SK-N-SH (cell line): ENCODE data around the gene SLC2A11. TPM values are rescaled to one million over a fixed set of nuclear protein-coding genes. Genes with fewer than 3 reads are reported as not detected.

Source experiments
- CTCF ChIA-PET: fragments of 300-600, 350-600 bp; formaldehyde crosslinking; extraction: SDS; loops from one replicate; lab custom pipeline; 2021; lab: Yijun Ruan, JAX
- POLR2A ChIA-PET: fragments of 350-600 bp; sonication (Branson Sonifier 250); formaldehyde crosslinking; extraction: SDS; loops from one replicate; lab custom pipeline; 2020; ENCODE audit warnings: antibody characterized with exemption, inconsistent platforms; lab: Yijun Ruan, JAX
- DNase-seq: peaks from one replicate; pipeline ENCODE4 v3.0.0; 2012
- H2AFZ ChIP-seq: fragments of 200-600 bp; sonication (generic); 2 replicates; pipeline ENCODE4 v1.8.1; 2016; ENCODE audit warnings: antibody characterized with exemption, mild to moderate bottlenecking, low read depth
- H3F3A ChIP-seq: fragments of 200-600 bp; sonication (generic); replicated peaks from 2 replicates; pipeline ENCODE3; 2016; ENCODE audit warnings: antibody characterized with exemption, mild to moderate bottlenecking; ENCODE audit not compliant: insufficient read depth
- H3K27ac ChIP-seq, 2 experiments: fragments of 200-500 bp in 1 of 2; fragments of 200-600 bp in 1 of 2; sonication (Bioruptor generic) in 1 of 2; sonication (generic), shearing (Covaris generic) in 1 of 2; 2 replicates each; pipeline versions ENCODE4 v1.5.1 to v1.6.1; 2014 to 2016; ENCODE audit warnings: low read depth in 2 of 2, inconsistent platforms in 1 of 2, low read length in 1 of 2, mild to moderate bottlenecking in 1 of 2, mixed read lengths in 1 of 2
- H3K27me3 ChIP-seq: fragments of 200-600 bp; sonication (generic), shearing (Covaris generic); 2 replicates; pipeline ENCODE4 v1.6.1; 2016; ENCODE audit warnings: mixed run types; ENCODE audit not compliant: insufficient read depth
- H3K36me3 ChIP-seq, 2 experiments: fragments of 200-500 bp in 1 of 2; fragments of 200-600 bp in 1 of 2; sonication (Bioruptor generic) in 1 of 2; sonication (generic) in 1 of 2; replicated peaks in 1 of 2; 2 replicates each; pipeline versions ENCODE3 to v1.5.1; 2014 to 2016; ENCODE audit warnings: low read length in 1 of 2, mild to moderate bottlenecking in 1 of 2; ENCODE audit not compliant: insufficient read depth in 2 of 2, control insufficient read depth in 1 of 2
- H3K4me1 ChIP-seq, 2 experiments: fragments of 200-500 bp in 1 of 2; fragments of 200-600 bp in 1 of 2; sonication (Bioruptor generic) in 1 of 2; sonication (generic), shearing (Covaris generic) in 1 of 2; 2 replicates each; pipeline versions ENCODE4 v1.5.1 to v1.6.1; 2014 to 2016; ENCODE audit warnings: low read depth in 1 of 2, low read length in 1 of 2, mixed run types in 1 of 2; ENCODE audit not compliant: insufficient read depth in 2 of 2, control insufficient read depth in 1 of 2
- H3K4me2 ChIP-seq: fragments of 200-600 bp; sonication (generic), shearing (Covaris generic); 2 replicates; pipeline ENCODE4 v1.6.1; 2017; ENCODE audit warnings: mixed run types
- H3K4me3 ChIP-seq, 2 experiments: fragments of 200-500 bp in 1 of 2; fragments of 200-600 bp in 1 of 2; sonication (Bioruptor generic) in 1 of 2; sonication (generic), shearing (Covaris generic) in 1 of 2; 2 replicates each; pipeline versions ENCODE4 v1.5.1 to v1.8.1; 2014 to 2016; ENCODE audit warnings: low read depth in 2 of 2, inconsistent platforms in 1 of 2, low read length in 1 of 2, mild to moderate bottlenecking in 1 of 2, mixed read lengths in 1 of 2, moderate library complexity in 1 of 2
- H3K79me2 ChIP-seq: fragments of 200-600 bp; sonication (generic); 2 replicates; pipeline ENCODE4 v1.8.1; 2017; ENCODE audit warnings: mild to moderate bottlenecking; ENCODE audit not compliant: insufficient read depth
- H3K9ac ChIP-seq: fragments of 200-600 bp; sonication (generic); 2 replicates; pipeline ENCODE4 v1.6.1; 2017; ENCODE audit warnings: mixed run types
- H3K9me2 ChIP-seq: fragments of 200-600 bp; sonication (generic); 2 replicates; pipeline ENCODE4 v1.6.1; 2017; ENCODE audit warnings: mixed run types
- H3K9me3 ChIP-seq: fragments of 200-600 bp; sonication (generic); 2 replicates; pipeline ENCODE4 v1.6.1; 2017; ENCODE audit warnings: mixed run types, mild to moderate bottlenecking, moderate library complexity
- H4K20me1 ChIP-seq: fragments of 200-600 bp; sonication (generic); 2 replicates; pipeline ENCODE4 v1.6.1; 2017; ENCODE audit warnings: mild to moderate bottlenecking, mixed run types; ENCODE audit not compliant: insufficient read depth
- CHD2 ChIP-seq: fragments of 150-350 bp; IDR thresholded peaks from 2 replicates; pipeline ENCODE4 v1.6.1; 2018; ENCODE audit warnings: low read length; ENCODE audit not compliant: partially characterized antibody
- EP300 ChIP-seq, 2 experiments: IDR thresholded peaks; 2 replicates each; pipeline versions ENCODE4 v1.4.0 to v1.6.1; 2012; ENCODE audit warnings: borderline replicate concordance in 1 of 2, low read depth in 1 of 2, low read length in 1 of 2
- EZH2phosphoT487 ChIP-seq: fragments of 200-600 bp; sonication (generic); IDR thresholded peaks from 2 replicates; pipeline ENCODE4 v1.6.1; 2017; ENCODE audit warnings: low read depth, mixed run types, mild to moderate bottlenecking, antibody characterized with exemption, moderate library complexity, borderline replicate concordance
- FOXJ3 ChIP-seq: sonication (generic); formaldehyde crosslinking; IDR thresholded peaks from 2 replicates; pipeline ENCODE4 v1.5.1; 2020; ENCODE audit warnings: mild to moderate bottlenecking, missing genetic modification reagents
- GABPA ChIP-seq: IDR thresholded peaks from 2 replicates; pipeline ENCODE4 v1.4.0; 2012; ENCODE audit warnings: low read depth, mild to moderate bottlenecking
- JUND ChIP-seq: IDR thresholded peaks from 2 replicates; pipeline ENCODE4 v1.4.0; 2012
- MXI1 ChIP-seq: IDR thresholded peaks from 2 replicates; pipeline ENCODE4 v1.6.1; 2012; ENCODE audit warnings: mild to moderate bottlenecking, low read depth, low read length, improper control_type of control experiment
- NFIC ChIP-seq: IDR thresholded peaks from 2 replicates; pipeline ENCODE4 v1.4.0; 2012; ENCODE audit warnings: borderline replicate concordance
- NRF1 ChIP-seq: IDR thresholded peaks from 2 replicates; pipeline ENCODE4 v1.6.1; 2012; ENCODE audit warnings: low read depth, mild to moderate bottlenecking, low read length
- RCOR1 ChIP-seq: fragments of 150-350 bp; IDR thresholded peaks from 2 replicates; pipeline ENCODE4 v1.6.1; 2017; ENCODE audit warnings: antibody characterized with exemption, low read length
- SMC3 ChIP-seq: IDR thresholded peaks from 2 replicates; pipeline ENCODE4 v1.6.1; 2012; ENCODE audit warnings: low read depth, low read length, improper control_type of control experiment
- TAF1 ChIP-seq: IDR thresholded peaks from 2 replicates; pipeline ENCODE4 v1.6.1; 2012; ENCODE audit warnings: low read depth, mild to moderate bottlenecking, low read length, moderate library complexity, borderline replicate concordance
- TCF12 ChIP-seq: IDR thresholded peaks from 2 replicates; pipeline ENCODE4 v1.4.0; 2012
- TEAD4 ChIP-seq: IDR thresholded peaks from 2 replicates; pipeline ENCODE4 v1.4.0; 2012; ENCODE audit warnings: mild to moderate bottlenecking, borderline replicate concordance; ENCODE audit not compliant: insufficient read depth
- WGBS: methylation state at CpG from one replicate; pipeline ENCODE4 v1.1.6; 2017; ENCODE audit warnings: low lambda C conversion rate; 5-methylcytosine and 5-hydroxymethylcytosine counted together
- polyA plus RNA-seq, 3 experiments: library from polyadenylated mRNA; depleted of rRNA; stranded (reverse); fragments of >200 nt; gene quantifications; 2 replicates each; pipeline ENCODE4 v1.2.3, GENCODE V29; 2012
- TF ChIP-seq, protein P1 (sequence below): IDR thresholded peaks from 2 replicates; pipeline ENCODE4; 2012
- TF ChIP-seq, protein P2 (sequence below): IDR thresholded peaks from 2 replicates; pipeline ENCODE4 v1.4.0; 2012; ENCODE audit warnings: low read depth, borderline replicate concordance
- TF ChIP-seq, protein P3 (sequence below): IDR thresholded peaks from 2 replicates; pipeline ENCODE4 v1.4.0; 2012; ENCODE audit warnings: low read depth, borderline replicate concordance

The SLC2A11 gene
- polyA plus RNA-seq, 1 of the 3 experiments (the other 2 are of a cell fraction) = 21.8 TPM

DNA sequence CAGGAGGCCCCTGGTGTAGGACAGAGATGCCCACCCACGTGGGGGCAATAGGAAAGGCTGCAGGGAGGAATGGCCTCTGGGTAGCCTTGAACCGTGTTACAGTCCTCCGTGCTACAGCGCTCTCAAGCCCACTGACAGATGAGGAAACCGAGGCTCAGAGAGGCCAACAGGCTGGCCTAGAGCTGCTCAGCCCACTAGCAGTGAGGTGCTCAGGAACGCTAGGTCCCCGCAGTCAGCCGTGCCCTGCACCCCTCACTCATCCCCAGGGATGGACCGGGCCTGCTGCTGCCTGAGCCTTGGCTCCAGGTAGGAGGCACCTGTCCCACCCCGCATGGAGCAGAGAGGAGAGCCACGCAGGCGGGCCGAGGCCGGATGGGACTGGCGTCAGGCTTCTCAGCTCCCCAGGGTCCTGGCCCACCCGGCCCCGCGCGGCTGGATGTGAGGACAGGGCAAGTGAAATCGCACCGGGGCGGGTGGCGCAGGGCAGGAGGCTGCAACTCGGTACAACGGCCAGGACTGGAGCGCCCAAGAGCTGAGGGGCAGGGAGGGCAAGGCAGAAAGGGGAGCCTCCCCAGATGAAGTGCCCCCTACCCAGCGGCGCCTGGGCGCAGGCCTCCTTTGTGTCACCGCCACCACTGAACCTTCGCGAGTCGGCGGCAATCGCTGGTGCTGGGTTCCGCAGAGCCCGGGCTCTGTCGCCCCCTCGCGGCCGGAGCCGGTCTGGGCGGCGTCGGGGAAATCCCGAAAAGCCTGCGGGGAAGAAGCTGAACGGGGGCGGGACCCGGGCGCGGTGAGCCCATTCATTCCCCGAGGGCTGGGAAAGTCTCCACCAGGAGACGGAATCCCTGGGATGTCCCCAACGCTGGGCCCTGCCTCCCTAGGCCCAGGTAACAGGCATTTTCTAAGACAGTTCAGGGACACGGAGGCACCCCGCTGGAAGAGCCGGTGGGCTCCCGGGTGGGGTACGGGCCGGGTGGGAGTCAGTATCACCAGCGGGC is 8.4 kb upstream of the SLC2A11 start (continued):
- TF ChIP-seq SMC3 (peak; percentile 89), FOXJ3 (CRISPR knock-in tag) (no peak), NRF1 (no peak), TCF12 (no peak)
- TF ChIP-seq, protein P1, sequence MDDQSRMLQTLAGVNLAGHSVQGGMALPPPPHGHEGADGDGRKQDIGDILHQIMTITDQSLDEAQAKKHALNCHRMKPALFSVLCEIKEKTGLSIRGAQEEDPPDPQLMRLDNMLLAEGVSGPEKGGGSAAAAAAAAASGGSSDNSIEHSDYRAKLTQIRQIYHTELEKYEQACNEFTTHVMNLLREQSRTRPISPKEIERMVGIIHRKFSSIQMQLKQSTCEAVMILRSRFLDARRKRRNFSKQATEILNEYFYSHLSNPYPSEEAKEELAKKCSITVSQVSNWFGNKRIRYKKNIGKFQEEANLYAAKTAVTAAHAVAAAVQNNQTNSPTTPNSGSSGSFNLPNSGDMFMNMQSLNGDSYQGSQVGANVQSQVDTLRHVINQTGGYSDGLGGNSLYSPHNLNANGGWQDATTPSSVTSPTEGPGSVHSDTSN = no peak
- TF ChIP-seq, all 33 proteins: peak for 3

DNA sequence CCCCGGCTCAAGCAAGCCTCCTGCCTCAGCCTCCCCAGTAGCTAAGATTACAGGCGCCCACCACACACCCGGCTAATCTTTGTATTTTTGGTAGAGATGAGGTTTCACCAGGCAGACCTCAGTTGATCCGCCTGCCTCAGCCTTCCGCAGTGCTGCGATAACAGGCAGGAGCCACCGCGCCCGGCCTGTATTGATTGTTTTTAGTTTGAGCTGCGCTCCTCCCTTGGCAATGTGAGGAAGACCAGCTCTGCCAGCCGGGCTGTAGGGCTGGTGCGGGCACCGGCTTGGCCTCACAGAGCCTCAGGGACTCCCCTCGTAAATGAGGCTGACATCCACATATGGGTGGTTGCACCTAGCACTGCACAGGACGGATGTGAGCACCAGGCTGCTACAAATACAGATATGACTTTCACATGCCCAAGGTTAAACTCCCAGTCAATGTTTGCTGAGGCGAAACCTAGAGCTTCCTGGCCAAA is 7.5 kb upstream of the SLC2A11 start:
- CTCF ChIA-PET = interaction anchor here (0.6 to 10.1 kb wide), 72 partner anchors 8 to 480 kb away, joined by 3 to 277 read pairs (median 4); partner anchors contain the start of genes C22orf15, CHCHD10, DERL3 and MMP11

More for the DNA sequence above, 7.5 kb upstream of the SLC2A11 start:
- Histone ChIP-seq H3K4me2 (no peak overlapping the region), H3K79me2 (no peaks in the 10 kb centered on the region), H3K9ac (no peak overlapping the region), H3K4me1 (peaks cover 4 to 30% of the 10 kb centered on the region in 2 experiments), H4K20me1 (no peaks in the 10 kb centered on the region), H3F3A (no peaks in the 10 kb centered on the region), H3K4me3 (no peak overlapping the region), H3K36me3 (no peaks in the 10 kb centered on the region), H3K9me3 (no peaks in the 10 kb centered on the region), H3K27ac (no peak overlapping the region), H3K9me2 (no peaks in the 10 kb centered on the region), H3K27me3 (no peaks in the 10 kb centered on the region), H2AFZ (no peak overlapping the region)
- TF ChIP-seq TAF1 = no peak
- no peak for TF ChIP-seq RCOR1
- TF ChIP-seq, protein P2, sequence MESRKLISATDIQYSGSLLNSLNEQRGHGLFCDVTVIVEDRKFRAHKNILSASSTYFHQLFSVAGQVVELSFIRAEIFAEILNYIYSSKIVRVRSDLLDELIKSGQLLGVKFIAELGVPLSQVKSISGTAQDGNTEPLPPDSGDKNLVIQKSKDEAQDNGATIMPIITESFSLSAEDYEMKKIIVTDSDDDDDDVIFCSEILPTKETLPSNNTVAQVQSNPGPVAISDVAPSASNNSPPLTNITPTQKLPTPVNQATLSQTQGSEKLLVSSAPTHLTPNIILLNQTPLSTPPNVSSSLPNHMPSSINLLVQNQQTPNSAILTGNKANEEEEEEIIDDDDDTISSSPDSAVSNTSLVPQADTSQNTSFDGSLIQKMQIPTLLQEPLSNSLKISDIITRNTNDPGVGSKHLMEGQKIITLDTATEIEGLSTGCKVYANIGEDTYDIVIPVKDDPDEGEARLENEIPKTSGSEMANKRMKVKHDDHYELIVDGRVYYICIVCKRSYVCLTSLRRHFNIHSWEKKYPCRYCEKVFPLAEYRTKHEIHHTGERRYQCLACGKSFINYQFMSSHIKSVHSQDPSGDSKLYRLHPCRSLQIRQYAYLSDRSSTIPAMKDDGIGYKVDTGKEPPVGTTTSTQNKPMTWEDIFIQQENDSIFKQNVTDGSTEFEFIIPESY = no peak
- no peak for TF ChIP-seq MXI1
- no peak for TF ChIP-seq EP300 (IDR thresholded peaks at IDR 0.05; ENCODE audit: borderline replicate concordance in 1 of 2, low read depth in 1 of 2, low read length in 1 of 2)
- TF ChIP-seq TEAD4 = no peak
- TF ChIP-seq NFIC = no peak
- no peak for TF ChIP-seq JUND
- TF ChIP-seq, protein P3, sequence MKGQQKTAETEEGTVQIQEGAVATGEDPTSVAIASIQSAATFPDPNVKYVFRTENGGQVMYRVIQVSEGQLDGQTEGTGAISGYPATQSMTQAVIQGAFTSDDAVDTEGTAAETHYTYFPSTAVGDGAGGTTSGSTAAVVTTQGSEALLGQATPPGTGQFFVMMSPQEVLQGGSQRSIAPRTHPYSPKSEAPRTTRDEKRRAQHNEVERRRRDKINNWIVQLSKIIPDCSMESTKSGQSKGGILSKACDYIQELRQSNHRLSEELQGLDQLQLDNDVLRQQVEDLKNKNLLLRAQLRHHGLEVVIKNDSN = no peak
- no peak for TF ChIP-seq CHD2
- no peak for TF ChIP-seq GABPA
- no peak for TF ChIP-seq EZH2phosphoT487
- POLR2A ChIA-PET = interaction anchor here (0.7 to 1.4 kb wide), 6 partner anchors 24 to 82 kb away, joined by 3 to 5 read pairs (median 3); partner anchors contain the start of genes CHCHD10, MMP11 and SMARCB1
- no peak for DNase-seq
- WGBS = 88% methylated on average over 14 of the region's 16 CpGs
